ENCODE data around the gene DUSP1. TPM values are rescaled to one million over a fixed set of nuclear protein-coding genes. Genes with fewer than 3 reads are reported as not detected.

Gene DUSP1, protein sequence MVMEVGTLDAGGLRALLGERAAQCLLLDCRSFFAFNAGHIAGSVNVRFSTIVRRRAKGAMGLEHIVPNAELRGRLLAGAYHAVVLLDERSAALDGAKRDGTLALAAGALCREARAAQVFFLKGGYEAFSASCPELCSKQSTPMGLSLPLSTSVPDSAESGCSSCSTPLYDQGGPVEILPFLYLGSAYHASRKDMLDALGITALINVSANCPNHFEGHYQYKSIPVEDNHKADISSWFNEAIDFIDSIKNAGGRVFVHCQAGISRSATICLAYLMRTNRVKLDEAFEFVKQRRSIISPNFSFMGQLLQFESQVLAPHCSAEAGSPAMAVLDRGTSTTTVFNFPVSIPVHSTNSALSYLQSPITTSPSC
- total RNA-seq = 92.5 and 128 TPM in 2 replicates

GRCh38 chr5:172770675-172771438, at the start of gene DUSP1:
Gene DUSP1 (minus strand): TSS chr5:172771195. CDS start chr5:172770952, 243 bp downstream.

Small RNA genes lying within 50 kb of the gene (small RNA-seq; reads per million reads assigned to genes)
- gene AC022217.4 = not detected
- not detected for gene RF00019

Other genes starting within 250 kb of the DUSP1 start
- gene NEURL1B, start 129.9 kb downstream of the DUSP1 start, total RNA-seq = 0.65 and 1.6 TPM in 2 replicates
- 139 and 148 TPM in 2 replicates for gene ERGIC1, start 63.1 kb upstream of the DUSP1 start, total RNA-seq
- gene RPL26L1, start 188.2 kb upstream of the DUSP1 start, total RNA-seq = 38.9 and 42.9 TPM in 2 replicates
- gene ATP6V0E1, start 212.6 kb upstream of the DUSP1 start, total RNA-seq = 162 and 172 TPM in 2 replicates

All from vein endothelial cell (primary cell).